GM12891 (cell line): ENCODE results near the gene LOXL3.
A peak's percentile ranks its signal among the peaks of the same experiment; 100 is the strongest.

Source experiments
- DNase-seq: peaks from one replicate; pipeline ENCODE4 v3.0.0; 2011; ENCODE audit warnings: low spot score; ENCODE audit not compliant: insufficient read length
- FAIRE-seq: peaks from 2 replicates; lab custom pipeline; 2011; peaks lifted over from hg19 to GRCh38; lab: Jason Lieb, UNC
- PAX5 ChIP-seq: IDR thresholded peaks from 2 replicates; pipeline ENCODE4 v1.6.1; 2011; ENCODE audit warnings: low read length, moderate library complexity, mild to moderate bottlenecking; ENCODE audit not compliant: insufficient read depth, severe bottlenecking
- POLR2A ChIP-seq: IDR thresholded peaks from 2 replicates; pipeline ENCODE4 v1.6.1; 2011; ENCODE audit warnings: low read depth, low read length, control low read depth
- POLR2AphosphoS5 ChIP-seq: IDR thresholded peaks from 2 replicates; pipeline ENCODE4 v1.6.1; 2011; ENCODE audit warnings: low read depth, low read length, control low read depth
- POU2F2 ChIP-seq: IDR thresholded peaks from 2 replicates; pipeline ENCODE4 v1.6.1; 2011; ENCODE audit warnings: low read depth, mild to moderate bottlenecking, control low read depth, low read length, moderate library complexity
- SPI1 ChIP-seq: IDR thresholded peaks from 2 replicates; pipeline ENCODE4 v1.6.1; 2011; ENCODE audit warnings: low read depth, low read length, control low read depth
- TAF1 ChIP-seq: IDR thresholded peaks from 2 replicates; pipeline ENCODE4 v1.6.1; 2011; ENCODE audit warnings: low read depth, low read length, control low read depth

LOXL3 gene

DNA sequence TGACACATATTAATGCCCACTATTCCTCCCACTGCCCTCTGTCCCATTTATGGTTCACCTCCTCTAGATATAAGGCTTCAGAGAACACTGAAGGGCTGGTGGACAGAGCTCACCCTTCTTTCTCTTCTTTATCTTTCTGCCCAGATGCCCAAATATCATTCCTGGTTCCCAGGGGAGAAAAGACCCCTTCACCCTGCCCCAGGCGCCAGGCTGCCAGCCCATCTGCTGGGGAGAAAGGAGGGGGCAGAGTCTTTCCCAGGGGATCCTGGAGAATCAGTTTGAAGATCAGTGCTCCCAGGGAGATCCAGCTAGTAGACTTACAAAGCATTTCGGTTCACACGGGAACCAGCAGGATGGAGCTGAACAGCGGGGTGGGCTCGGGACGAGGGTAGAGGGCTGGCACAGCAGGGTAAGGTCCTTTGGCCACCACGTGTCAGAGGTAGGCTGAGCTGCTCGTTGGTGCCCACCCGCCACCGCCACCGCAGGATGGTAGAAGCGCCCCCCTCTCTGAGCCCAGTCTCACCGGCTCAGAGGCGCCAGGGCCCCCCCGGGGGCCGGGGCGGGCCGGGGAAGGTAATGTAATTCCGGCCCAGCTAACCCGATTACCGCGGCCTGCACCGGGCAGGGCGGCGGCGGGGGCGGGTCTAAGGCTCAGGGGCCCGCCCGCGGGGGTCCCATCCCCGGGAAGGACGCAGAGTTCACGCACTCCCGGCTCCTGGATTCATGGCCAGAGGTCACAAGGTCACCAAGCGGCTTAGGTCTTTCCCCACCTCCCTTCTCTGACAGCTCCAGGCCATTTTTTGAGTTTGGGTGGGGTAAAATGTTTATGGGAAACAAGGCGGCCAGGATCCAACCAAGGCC, 40.8 kb downstream of the LOXL3 start:
- DNase-seq (no peak), FAIRE-seq (no peak)
- no peak for TF ChIP-seq POLR2AphosphoS5
- TF ChIP-seq PAX5 = no peak
- no peak for TF ChIP-seq POU2F2
- TF ChIP-seq SPI1 = no peak
- no peak for TF ChIP-seq POLR2A
- no peak for TF ChIP-seq TAF1

DNA sequence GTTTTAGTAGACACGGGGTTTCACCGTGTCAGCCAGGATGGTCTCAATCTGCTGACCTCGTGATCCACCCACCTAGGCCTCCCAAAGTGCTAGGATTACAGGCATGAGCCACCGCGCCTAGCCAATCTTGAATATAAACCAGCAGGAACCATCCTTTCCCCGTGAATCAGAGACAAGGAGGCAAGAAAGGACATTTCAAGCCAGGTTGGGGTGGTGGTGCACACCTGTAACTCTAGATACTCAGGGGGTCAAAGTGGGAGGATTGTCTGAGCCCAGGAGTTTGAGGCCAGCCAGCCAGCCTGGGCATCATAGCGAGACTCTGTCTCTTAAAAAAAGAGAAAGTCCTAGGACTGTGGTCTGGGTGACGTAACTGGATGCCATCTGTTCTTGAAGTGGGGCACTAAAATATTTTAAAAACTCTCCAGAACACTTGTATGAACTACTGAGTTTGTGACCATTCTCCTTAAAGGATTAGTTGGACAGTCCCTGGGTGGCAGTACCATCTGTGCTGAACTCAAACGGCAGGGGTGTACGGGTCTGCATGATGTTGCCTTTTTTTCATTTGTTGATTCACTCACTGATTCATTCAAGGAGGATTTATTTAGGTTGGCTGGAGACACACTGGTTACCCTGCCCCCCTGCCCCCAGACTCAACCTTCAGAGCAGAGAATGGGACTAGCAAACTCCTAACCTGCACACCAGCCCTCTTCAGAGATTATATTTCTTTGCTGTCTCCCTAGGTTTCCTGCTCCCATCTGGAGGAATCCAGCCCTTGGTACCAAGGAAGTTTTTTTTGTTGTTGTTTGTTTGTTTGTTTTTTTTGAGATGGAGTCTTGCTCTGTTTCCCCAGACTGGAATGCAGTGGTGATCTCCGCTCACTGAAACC, 42.4 kb downstream of the LOXL3 start:
- FAIRE-seq = no peak
- DNase-seq = no peak
- no peak for TF ChIP-seq PAX5
- no peak for TF ChIP-seq POLR2AphosphoS5
- TF ChIP-seq SPI1 = no peak
- no peak for TF ChIP-seq TAF1
- no peak for TF ChIP-seq POU2F2
- no peak for TF ChIP-seq POLR2A

DNA sequence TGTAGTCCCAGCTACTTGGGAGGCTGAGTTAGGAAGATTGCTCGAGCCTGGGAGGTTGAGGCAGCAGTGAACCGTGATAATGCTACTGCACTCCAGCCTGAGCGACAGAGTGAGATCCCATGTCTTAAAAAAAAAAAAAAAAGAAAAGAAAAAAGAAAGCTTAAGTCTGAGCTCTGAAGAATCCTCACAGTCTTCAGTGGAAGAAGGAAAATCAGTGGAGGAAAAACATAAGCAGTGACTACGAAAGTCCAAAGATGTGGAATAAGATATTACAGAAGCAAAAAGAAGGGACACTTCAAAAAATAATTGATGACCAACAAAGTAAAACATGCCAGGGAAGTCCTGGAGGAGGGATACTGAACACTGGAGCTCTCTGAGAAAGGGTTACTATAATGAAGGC, 43.5 kb downstream of the LOXL3 start:
- DNase-seq = no peak
- no peak for TF ChIP-seq POLR2A
- TF ChIP-seq POLR2AphosphoS5 = no peak
- TF ChIP-seq POU2F2 = no peak
- TF ChIP-seq TAF1 = no peak
- no peak for TF ChIP-seq PAX5
- TF ChIP-seq SPI1 = no peak
- no peak for FAIRE-seq

DNA sequence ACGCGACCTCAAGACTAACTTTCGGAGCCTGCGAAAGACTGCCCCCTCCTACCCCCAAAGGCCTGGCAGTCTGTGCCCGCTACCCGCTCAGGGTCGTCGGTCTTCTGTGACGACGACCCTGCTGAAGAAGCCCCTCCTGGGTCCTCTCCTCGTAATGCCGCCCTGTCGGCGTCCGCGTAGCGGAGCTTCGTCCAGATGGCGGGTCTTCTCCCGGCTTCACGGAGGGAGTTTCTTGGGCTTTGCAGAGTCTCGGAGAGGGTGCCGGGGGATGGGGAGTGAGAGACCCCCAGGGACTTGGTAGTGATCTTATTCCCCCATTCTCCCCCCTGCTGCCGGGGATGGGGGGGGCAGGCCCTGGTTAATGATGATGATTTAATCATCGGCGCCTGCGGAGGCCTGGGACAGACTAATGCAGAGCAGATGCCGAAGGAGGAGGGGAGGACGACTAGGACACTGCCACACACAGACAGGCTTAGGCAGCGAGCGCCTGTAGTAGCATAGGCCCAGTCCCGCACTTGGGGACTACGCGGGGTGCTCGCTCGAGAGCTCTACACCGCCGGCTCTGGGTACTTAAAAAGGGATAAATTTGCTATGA, 45.7 kb downstream of the LOXL3 start:
- DNase-seq = no peak
- TF ChIP-seq TAF1 (no peak), PAX5 (no peak), POLR2A (no peak), POLR2AphosphoS5 (no peak), SPI1 (no peak), POU2F2 (no peak)
- FAIRE-seq = no peak

DNA sequence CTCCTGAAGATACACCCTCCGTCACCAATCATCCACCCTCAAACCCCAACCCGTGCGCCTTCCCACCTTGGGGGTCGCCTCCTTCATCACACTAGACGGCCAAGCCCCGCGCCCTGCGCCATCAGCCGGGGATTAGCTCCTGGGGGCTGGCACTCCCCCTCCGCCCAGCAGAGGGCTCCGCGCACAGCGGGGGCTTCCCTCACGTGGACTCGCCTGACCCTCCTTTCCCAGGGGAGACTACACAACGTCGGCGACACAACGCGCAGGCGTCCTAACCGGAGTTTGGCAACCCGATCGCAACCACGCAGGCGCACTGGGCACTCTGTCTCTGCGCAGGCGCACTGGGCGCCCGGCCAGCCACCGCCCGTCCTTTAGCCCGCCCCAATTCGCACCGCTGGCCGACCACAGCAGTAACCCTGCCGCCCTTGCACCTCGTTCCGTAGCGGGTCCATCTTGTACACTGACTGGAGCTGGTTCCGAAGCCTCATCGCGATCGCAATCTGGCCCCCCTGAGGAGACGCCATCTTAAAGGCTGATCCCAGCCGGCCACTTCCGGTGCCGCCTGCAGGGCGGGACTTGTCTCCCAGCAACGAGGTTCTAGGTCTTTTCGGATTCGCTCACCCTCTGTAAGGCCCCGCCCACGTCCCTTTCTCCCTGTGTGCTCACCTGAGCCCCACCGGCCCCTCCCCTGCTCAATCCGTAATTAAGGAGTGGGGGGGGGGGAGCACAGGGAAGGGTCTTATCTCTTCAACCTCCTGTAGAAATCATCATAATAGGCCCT, 46.4 kb downstream of the LOXL3 start, which contains the start of gene PCGF1:
TSS of gene PCGF1 (minus strand) at position 551 of the 781 bp plus-strand sequence. CDS start at position 524, 27 bp downstream.
- FAIRE-seq = peak; percentile 93
- peak; percentile 94 for DNase-seq
- TF ChIP-seq POLR2A (peak; percentile 91), PAX5 (no peak), TAF1 (peak; percentile 91), POLR2AphosphoS5 (peak; percentile 80; the same call in 1 of the 2 replicates)

DNA sequence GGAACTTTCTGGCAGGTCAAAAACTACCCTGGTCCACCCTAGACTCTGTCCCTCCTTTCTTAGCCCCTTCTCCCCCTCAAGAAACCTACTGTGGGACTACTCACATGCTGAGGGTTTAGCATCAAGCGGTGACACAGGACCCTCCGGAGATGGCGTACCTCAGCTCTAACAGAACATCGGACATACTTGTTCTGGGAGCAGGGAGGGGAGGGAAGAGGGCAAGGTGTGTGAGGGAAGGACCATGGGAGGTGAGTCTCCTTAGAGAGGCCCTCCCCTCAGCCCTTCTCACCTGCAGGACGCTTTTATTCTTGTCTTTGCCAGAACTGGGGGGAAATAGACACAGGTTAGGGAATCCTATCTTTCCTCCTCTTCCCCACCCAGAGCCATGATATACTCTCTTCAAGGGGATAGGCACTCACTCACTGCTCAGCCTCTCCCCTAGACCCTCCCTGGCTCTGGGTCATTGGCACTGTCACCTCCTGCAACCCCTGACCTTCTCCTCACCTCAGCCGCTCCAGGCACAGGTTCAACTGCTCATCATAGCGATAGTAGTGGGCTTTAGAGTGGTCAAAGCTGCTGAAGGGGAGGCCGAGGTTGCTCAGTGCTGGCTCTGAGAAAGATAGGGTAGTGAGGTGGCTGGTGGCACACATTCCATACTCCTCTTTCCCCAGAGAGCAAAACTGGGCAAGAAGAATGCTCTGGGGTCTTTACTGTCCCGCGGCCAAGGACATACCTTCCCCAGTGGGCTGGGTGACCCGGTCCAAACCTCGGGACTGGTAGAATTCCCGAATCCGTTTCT, 48.1 kb downstream of the LOXL3 start:
- DNase-seq (no peak), FAIRE-seq (no peak)

DNA sequence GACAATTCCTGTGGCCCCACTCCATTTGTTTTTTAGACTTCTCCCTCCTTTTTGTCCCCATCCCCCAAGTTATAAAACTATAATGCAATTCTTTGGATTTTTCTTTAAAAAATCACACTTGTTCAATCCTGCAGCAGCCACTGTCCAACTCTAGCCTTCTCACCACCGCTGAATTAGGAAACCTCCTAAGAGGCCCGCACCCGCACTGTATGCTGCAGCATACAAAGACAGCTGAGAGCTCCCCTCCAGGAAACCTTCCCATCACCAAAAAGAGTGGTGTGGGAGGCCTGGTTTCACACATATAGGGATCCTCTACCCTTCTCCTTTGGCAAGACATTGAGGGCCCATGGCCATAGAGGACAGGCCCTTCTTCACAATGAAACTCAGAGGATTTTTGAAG, 49.2 kb downstream of the LOXL3 start:
- DNase-seq = no peak
- no peak for TF ChIP-seq TAF1
- no peak for TF ChIP-seq SPI1
- TF ChIP-seq PAX5 = no peak
- no peak for TF ChIP-seq POU2F2
- no peak for TF ChIP-seq POLR2A
- TF ChIP-seq POLR2AphosphoS5 = no peak
- no peak for FAIRE-seq

More for the DNA sequence above, 48.1 kb downstream of the LOXL3 start:
- TF ChIP-seq POU2F2 (no peak), SPI1 (no peak), POLR2A (no peak), POLR2AphosphoS5 (no peak), TAF1 (no peak), PAX5 (no peak)
